Esophagus squamous epithelium (tissue), 4 donors: ENCODE measurements around the gene NCAPD2.

Experiments
- CTCF ChIP-seq, 6 experiments: fragments of 450-650 bp in 4 of 6; fragments of 200-600 bp in 2 of 6; sonication (generic) in 2 of 6; IDR thresholded peaks; one replicate each; pipeline ENCODE4 v1.5.1; 2016 to 2019; ENCODE audit warnings: antibody characterized with exemption in 6 of 6, mild to moderate bottlenecking in 4 of 6, moderate library complexity in 4 of 6
- POLR2A ChIP-seq, 4 donors: fragments of 450-650 bp; IDR thresholded peaks; one replicate each; pipeline ENCODE4 v1.6.1; 2017; ENCODE audit warnings: antibody characterized with exemption in 4 of 4, mild to moderate bottlenecking in 4 of 4, moderate library complexity in 3 of 4

DNA sequence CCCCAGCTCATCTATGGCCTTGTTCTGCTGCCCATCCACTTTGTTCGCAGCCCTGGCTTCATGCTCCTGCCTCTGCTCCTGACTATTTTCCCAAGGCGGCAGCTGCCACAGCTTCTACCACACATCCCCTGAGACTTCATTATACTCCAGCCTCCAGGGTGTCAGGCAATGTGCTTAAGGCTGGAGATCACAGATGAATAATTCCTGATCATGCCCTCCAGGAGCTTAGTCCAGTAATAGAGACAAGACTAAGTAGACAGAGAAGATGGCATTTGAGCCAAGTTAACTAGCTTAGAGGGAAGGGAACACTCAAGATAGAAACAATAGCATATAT, 34.9 kb upstream of the NCAPD2 start:
- TF ChIP-seq CTCF (IDR thresholded peaks at IDR 0.05) (no peak), POLR2A (IDR thresholded peaks at IDR 0.05) (no peak)
